ENCODE data around the gene GCN1. TPM values are rescaled to one million over a fixed set of nuclear protein-coding genes. Genes with fewer than 3 reads are reported as not detected.

The GCN1 gene
- total and polyA plus RNA-seq, 7 experiments from 2014 or later: 20.3 to 142 (median 122) TPM

GRCh38 chr12:120140603-120141002, 53.9 kb downstream of the GCN1 start:
- Mint-ChIP-seq H3K9me3 (no peaks in the 10 kb centered on the region), H3K36me3 (peaks cover 15 to 61% (median 22%) of the 10 kb centered on the region in 5 donors), H3K27me3 (no peaks in the 10 kb centered on the region), H3K4me3 (no peak overlapping the region), H3K4me1 (no peaks in the 10 kb centered on the region), H3K27ac (peak overlapping the region in 1 of 9 donors; percentile 25)
- intact Hi-C loops (cut with micrococcal nuclease): no loop called here
- ChIA-PET POLR2A (no interaction called here), CTCF (interaction anchor here (0.6 kb wide), 1 partner anchor 87 kb away, joined by 3 read pairs; no protein-coding TSS in a partner anchor)
- Histone ChIP-seq H3K4me1 (ENCODE audit: control insufficient read depth in 2 of 2, insufficient read depth in 2 of 2, low read length in 2 of 2) (no peaks in the 10 kb centered on the region), H3K4me3 (ENCODE audit: low read length) (no peak overlapping the region), H3K27me3 (ENCODE audit: control insufficient read depth in 2 of 2, insufficient read depth in 2 of 2, low read length in 2 of 2) (no peaks in the 10 kb centered on the region), H3K36me3 (ENCODE audit: control insufficient read depth in 2 of 3, insufficient read depth in 3 of 3, low read length in 3 of 3) (peaks cover 19 to 97% (median 33%) of the 10 kb centered on the region in 3 experiments), H3K9me3 (ENCODE audit: control insufficient read depth in 2 of 3, low read length in 3 of 3) (no peaks in the 10 kb centered on the region), H3K27ac (ENCODE audit: low read depth, low read length) (no peak overlapping the region)
- DNase-seq (no peak), ATAC-seq (no peak)

- Mint-ChIP-seq H3K4me3 (no peak overlapping the region), H3K36me3 (peaks cover 15 to 58% (median 24%) of the 10 kb centered on the region in 5 donors), H3K9me3 (no peaks in the 10 kb centered on the region), H3K27me3 (no peaks in the 10 kb centered on the region), H3K4me1 (no peaks in the 10 kb centered on the region), H3K27ac (peak overlapping the region in 3 of 9 donors; percentile 14 to 49 (median 26))
- H3K9me3 ChIP-seq (ENCODE audit: control insufficient read depth in 2 of 3, low read length in 3 of 3): no peaks in the 10 kb centered on the region
- ATAC-seq (no peak), DNase-seq (no peak)
- POLR2A ChIA-PET: no interaction called here
- CTCF ChIA-PET: interaction anchor here (0.6 kb wide), 1 partner anchor 88 kb away, joined by 3 read pairs; no protein-coding TSS in a partner anchor
- intact Hi-C loops (cut with micrococcal nuclease): no loop called here
- no peaks in the 10 kb centered on the region for H3K27me3 ChIP-seq (ENCODE audit: control insufficient read depth in 2 of 2, insufficient read depth in 2 of 2, low read length in 2 of 2)
- no peaks in the 10 kb centered on the region for H3K4me1 ChIP-seq (ENCODE audit: control insufficient read depth in 2 of 2, insufficient read depth in 2 of 2, low read length in 2 of 2)
- H3K4me3 ChIP-seq (ENCODE audit: low read length): no peak overlapping the region
- no peak overlapping the region for H3K27ac ChIP-seq (ENCODE audit: low read depth, low read length)
- H3K36me3 ChIP-seq (ENCODE audit: control insufficient read depth in 2 of 3, insufficient read depth in 3 of 3, low read length in 3 of 3): peaks cover 17 to 97% (median 35%) of the 10 kb centered on the region in 3 experiments
Measured at GRCh38 chr12:120139958-120140357, 54.6 kb downstream of the GCN1 start.

- DNase-seq (no peak), ATAC-seq (no peak)
- H3K9me3 Mint-ChIP-seq: no peaks in the 10 kb centered on the region
- no peak overlapping the region for H3K4me3 ChIP-seq (ENCODE audit: low read length)
- H3K4me1 Mint-ChIP-seq: no peaks in the 10 kb centered on the region
- ChIA-PET POLR2A (no interaction called here), CTCF (no interaction called here)
- intact Hi-C loops (cut with micrococcal nuclease): no loop called here
- no peaks in the 10 kb centered on the region for H3K4me1 ChIP-seq (ENCODE audit: control insufficient read depth in 2 of 2, insufficient read depth in 2 of 2, low read length in 2 of 2)
- H3K27ac Mint-ChIP-seq: peak overlapping the region in 1 of 9 donors; percentile 75
- H3K27me3 Mint-ChIP-seq: no peaks in the 10 kb centered on the region
- H3K36me3 ChIP-seq (ENCODE audit: control insufficient read depth in 2 of 3, insufficient read depth in 3 of 3, low read length in 3 of 3): peaks cover 33 to 97% (median 38%) of the 10 kb centered on the region in 3 experiments
- no peak overlapping the region for H3K27ac ChIP-seq (ENCODE audit: low read depth, low read length)
- H3K27me3 ChIP-seq (ENCODE audit: control insufficient read depth in 2 of 2, insufficient read depth in 2 of 2, low read length in 2 of 2): no peaks in the 10 kb centered on the region
- peaks cover 15 to 58% (median 26%) of the 10 kb centered on the region in 5 donors for H3K36me3 Mint-ChIP-seq
- H3K4me3 Mint-ChIP-seq: no peak overlapping the region
- H3K9me3 ChIP-seq (ENCODE audit: control insufficient read depth in 2 of 3, low read length in 3 of 3): no peaks in the 10 kb centered on the region
Measured at GRCh38 chr12:120138366-120138765, 56.1 kb downstream of the GCN1 start.

- Histone ChIP-seq H3K4me1 (ENCODE audit: control insufficient read depth in 2 of 2, insufficient read depth in 2 of 2, low read length in 2 of 2) (no peaks in the 10 kb centered on the region), H3K4me3 (ENCODE audit: low read length) (no peak overlapping the region), H3K27me3 (ENCODE audit: control insufficient read depth in 2 of 2, insufficient read depth in 2 of 2, low read length in 2 of 2) (no peaks in the 10 kb centered on the region), H3K27ac (ENCODE audit: low read depth, low read length) (no peak overlapping the region), H3K36me3 (ENCODE audit: control insufficient read depth in 2 of 3, insufficient read depth in 3 of 3, low read length in 3 of 3) (peaks cover 33 to 97% (median 38%) of the 10 kb centered on the region in 3 experiments), H3K9me3 (ENCODE audit: control insufficient read depth in 2 of 3, low read length in 3 of 3) (no peaks in the 10 kb centered on the region)
- H3K36me3 Mint-ChIP-seq: peaks cover 15 to 56% (median 26%) of the 10 kb centered on the region in 5 donors
- no peak for ATAC-seq
- intact Hi-C loops (cut with micrococcal nuclease): no loop called here
- POLR2A ChIA-PET: no interaction called here
- H3K9me3 Mint-ChIP-seq: no peaks in the 10 kb centered on the region
- CTCF ChIA-PET: no interaction called here
- DNase-seq: no peak
- no peaks in the 10 kb centered on the region for H3K27me3 Mint-ChIP-seq
- no peak overlapping the region for H3K27ac Mint-ChIP-seq
- no peaks in the 10 kb centered on the region for H3K4me1 Mint-ChIP-seq
- H3K4me3 Mint-ChIP-seq: no peak overlapping the region
Measured at GRCh38 chr12:120137833-120138232, 56.7 kb downstream of the GCN1 start.

- H3K4me3 ChIP-seq (ENCODE audit: low read length): no peak overlapping the region
- H3K4me3 Mint-ChIP-seq: no peak overlapping the region
Measured at GRCh38 chr12:120136093-120136770, 58.3 kb downstream of the GCN1 start.

GRCh38 chr12:120134307-120134980, 60.1 kb downstream of the GCN1 start:
- Histone ChIP-seq H3K4me1 (ENCODE audit: control insufficient read depth in 2 of 2, insufficient read depth in 2 of 2, low read length in 2 of 2) (no peaks in the 10 kb centered on the region), H3K27ac (ENCODE audit: low read depth, low read length) (no peak overlapping the region), H3K9me3 (ENCODE audit: control insufficient read depth in 2 of 3, low read length in 3 of 3) (no peaks in the 10 kb centered on the region), H3K36me3 (ENCODE audit: control insufficient read depth in 2 of 3, insufficient read depth in 3 of 3, low read length in 3 of 3) (peaks cover 27 to 98% (median 42%) of the 10 kb centered on the region in 3 experiments), H3K4me3 (ENCODE audit: low read length) (no peak overlapping the region), H3K27me3 (ENCODE audit: control insufficient read depth in 2 of 2, insufficient read depth in 2 of 2, low read length in 2 of 2) (no peaks in the 10 kb centered on the region)
- Mint-ChIP-seq H3K4me3 (no peak overlapping the region), H3K27me3 (no peaks in the 10 kb centered on the region), H3K4me1 (no peaks in the 10 kb centered on the region), H3K36me3 (peaks cover 12 to 47% (median 16%) of the 10 kb centered on the region in 5 donors), H3K27ac (no peak overlapping the region), H3K9me3 (no peaks in the 10 kb centered on the region)
- DNase-seq: no peak
- intact Hi-C loops (cut with micrococcal nuclease): no loop called here
- no peak for ATAC-seq
- CTCF ChIA-PET: interaction anchor here (0.6 kb wide), 1 partner anchor 332 kb away, joined by 3 read pairs; no protein-coding TSS in a partner anchor
- POLR2A ChIA-PET: no interaction called here

More at GRCh38 chr12:120136093-120136770, 58.3 kb downstream of the GCN1 start:
- Histone ChIP-seq H3K27me3 (ENCODE audit: control insufficient read depth in 2 of 2, insufficient read depth in 2 of 2, low read length in 2 of 2) (no peaks in the 10 kb centered on the region), H3K4me1 (ENCODE audit: control insufficient read depth in 2 of 2, insufficient read depth in 2 of 2, low read length in 2 of 2) (no peaks in the 10 kb centered on the region), H3K36me3 (ENCODE audit: control insufficient read depth in 2 of 3, insufficient read depth in 3 of 3, low read length in 3 of 3) (peaks cover 27 to 98% (median 40%) of the 10 kb centered on the region in 3 experiments), H3K27ac (ENCODE audit: low read depth, low read length) (no peak overlapping the region), H3K9me3 (ENCODE audit: control insufficient read depth in 2 of 3, low read length in 3 of 3) (no peaks in the 10 kb centered on the region)
- no peak overlapping the region for H3K27ac Mint-ChIP-seq
- CTCF ChIA-PET: interaction anchor here (1.4 kb wide), 1 partner anchor 11 kb away, joined by 3 read pairs; no protein-coding TSS in a partner anchor
- DNase-seq (no peak), ATAC-seq (no peak)
- intact Hi-C loops (cut with micrococcal nuclease): no loop called here
- POLR2A ChIA-PET: no interaction called here
- peaks cover 10 to 57% (median 27%) of the 10 kb centered on the region in 5 donors for H3K36me3 Mint-ChIP-seq
- H3K4me1 Mint-ChIP-seq: no peaks in the 10 kb centered on the region
- no peaks in the 10 kb centered on the region for H3K9me3 Mint-ChIP-seq
- H3K27me3 Mint-ChIP-seq: no peaks in the 10 kb centered on the region
